Lower leg skin (tissue), 4 donors: ENCODE measurements around the gene ROR1. TPM values are rescaled to one million over a fixed set of nuclear protein-coding genes. Genes with fewer than 3 reads are reported as not detected.

ENCODE experiments used
- DNase-seq, 2 donors: peaks; one replicate each; pipeline ENCODE4 v3.0.0-alpha.2; 2019; ENCODE audit warnings: low spot score in 2 of 2
- H3K4me3 ChIP-seq: fragments of 200-600 bp; sonication (generic); 2 replicates; pipeline ENCODE4 v1.5.1; 2017; ENCODE audit warnings: mild to moderate bottlenecking, low read depth; ENCODE audit not compliant: poor library complexity, severe bottlenecking
- CTCF ChIP-seq, 3 donors: fragments of 450-650 bp; IDR thresholded peaks; one replicate each; pipeline ENCODE4 v1.5.1; 2016; ENCODE audit warnings: antibody characterized with exemption in 3 of 3, mild to moderate bottlenecking in 3 of 3, moderate library complexity in 2 of 3
- POLR2A ChIP-seq, 2 donors: fragments of 450-650 bp; IDR thresholded peaks; one replicate each; pipeline ENCODE4 v1.6.1; 2016 to 2017; ENCODE audit warnings: antibody characterized with exemption in 2 of 2, mild to moderate bottlenecking in 1 of 2, moderate library complexity in 1 of 2
- WGBS, 2 donors: methylation state at CpG; one replicate each; pipeline ENCODE4 v1.1.5; 2018; 5-methylcytosine and 5-hydroxymethylcytosine counted together
- intact Hi-C: fragments of 100-400 bp; cut with DNase I; formaldehyde crosslinking; loops from one replicate; pipeline ENCODE4 v1.15.0; 2023; ENCODE audit warnings: low total_unique reads
- total RNA-seq, 4 donors: library from RNA; depleted of rRNA; stranded (reverse); fragments of >200 nt; gene quantifications; one replicate each; pipeline ENCODE4 v1.1.0, GENCODE V29; 2016

The ROR1 gene
- total RNA-seq, 4 donors from 2014 or later, result 12.9 to 28.6 (median 22.5) TPM

DNA sequence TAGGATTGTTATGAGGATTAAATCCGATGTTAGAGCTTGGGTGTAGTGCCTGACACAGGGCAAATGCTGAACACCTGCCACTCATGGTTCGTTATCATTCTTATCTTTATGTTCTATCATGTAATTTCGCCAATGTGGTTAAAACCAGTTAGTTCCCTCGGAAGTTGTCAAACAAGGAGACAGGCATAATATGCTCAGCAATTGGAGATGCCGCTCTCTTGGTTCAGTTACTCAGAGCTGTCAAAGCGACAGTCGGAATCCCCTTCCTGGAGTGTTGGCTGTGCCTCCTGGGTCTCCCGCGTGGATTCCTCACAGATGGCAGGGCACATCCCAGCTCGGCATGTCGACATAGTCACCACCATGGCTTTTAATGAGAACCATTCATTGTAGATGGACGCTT is 192.2 kb downstream of the ROR1 start:
- WGBS, 2 donors, result 57 to 63% methylated on average over 12 of the region's 12 CpGs
- intact Hi-C loops, result loop anchor here (5.0 kb wide), 1 partner anchor 349 kb away; no protein-coding TSS in a partner anchor
- no peak for TF ChIP-seq POLR2A (IDR thresholded peaks at IDR 0.05)
- TF ChIP-seq CTCF (IDR thresholded peaks at IDR 0.05), result no peak
- no peak overlapping the region for H3K4me3 ChIP-seq
- no peak for DNase-seq

GRCh38 chr1:63967901-63968300 is 194.1 kb downstream of the ROR1 start:
- WGBS, 2 donors, result 85 to 88% methylated on average over 3 of the region's 3 CpGs
- no peak for TF ChIP-seq CTCF (IDR thresholded peaks at IDR 0.05)
- no peak for TF ChIP-seq POLR2A (IDR thresholded peaks at IDR 0.05)
- intact Hi-C loops, result loop anchor here (5.0 kb wide), 1 partner anchor 351 kb away; no protein-coding TSS in a partner anchor
- no peak for DNase-seq
- no peak overlapping the region for H3K4me3 ChIP-seq

- 43 to 68% methylated on average over 3 of the region's 3 CpGs for WGBS, 2 donors
- no peak for TF ChIP-seq CTCF (IDR thresholded peaks at IDR 0.05)
- TF ChIP-seq POLR2A (IDR thresholded peaks at IDR 0.05), result no peak
- H3K4me3 ChIP-seq, result no peak overlapping the region
- no peak for DNase-seq
- intact Hi-C loops, result loop anchor here (5.0 kb wide), 1 partner anchor 352 kb away; no protein-coding TSS in a partner anchor
These were observed 195.0 kb downstream of the ROR1 start for GRCh38 chr1:63968663-63969440.

DNA sequence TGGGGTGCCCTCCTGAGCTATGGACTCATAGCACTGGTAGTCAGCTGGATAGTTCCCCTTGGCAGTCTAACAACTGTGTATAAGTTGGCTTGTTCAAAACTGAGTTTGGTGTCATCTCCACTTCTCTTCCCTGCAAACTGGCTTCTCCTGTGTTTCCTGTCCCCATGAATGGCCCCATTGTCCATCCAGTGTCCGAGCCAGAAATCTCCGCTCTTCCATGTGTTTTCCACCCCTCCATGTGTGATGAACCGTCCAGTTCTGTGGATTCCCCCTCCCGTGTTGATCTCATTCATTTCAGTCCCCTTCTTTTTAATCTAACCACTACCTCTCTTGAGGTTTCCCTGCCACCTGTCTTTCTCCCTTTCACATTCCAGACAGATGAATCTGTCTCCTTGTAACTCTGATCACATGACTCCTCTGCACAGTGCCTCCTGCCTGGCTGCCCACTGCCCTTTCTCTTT is 195.7 kb downstream of the ROR1 start:
- TF ChIP-seq POLR2A (IDR thresholded peaks at IDR 0.05) (no peak), CTCF (IDR thresholded peaks at IDR 0.05) (no peak)
- DNase-seq, result no peak
- H3K4me3 ChIP-seq, result no peak overlapping the region
- intact Hi-C loops, result loop anchor here (5.0 kb wide), 1 partner anchor 352 kb away; no protein-coding TSS in a partner anchor
- 78 to 82% methylated on average over 4 of the region's 4 CpGs for WGBS, 2 donors

- whole genome bisulfite sequencing, 2 donors, result 66 to 86% methylated on average over 3 of the region's 3 CpGs
- H3K4me3 ChIP-seq, result no peak overlapping the region
- TF ChIP-seq CTCF (IDR thresholded peaks at IDR 0.05), result no peak
- TF ChIP-seq POLR2A (IDR thresholded peaks at IDR 0.05), result no peak
- DNase-seq, result no peak
- intact Hi-C loops, result no loop called here
These were observed 197.7 kb downstream of the ROR1 start for GRCh38 chr1:63971557-63971956.
